Panc1 (cell line): ENCODE measurements around the gene TBC1D17.

Experiments
- CTCF ChIP-seq: fragments of 450-650 bp; IDR thresholded peaks from 2 replicates; pipeline ENCODE4 v1.5.1; 2017; ENCODE audit warnings: mild to moderate bottlenecking
- POLR2AphosphoS5 ChIP-seq: IDR thresholded peaks from 2 replicates; pipeline ENCODE4 v1.6.1; 2012; ENCODE audit warnings: mild to moderate bottlenecking, low read depth, low read length, moderate library complexity
- SIN3A ChIP-seq: IDR thresholded peaks from 2 replicates; pipeline ENCODE4 v1.6.1; 2012; ENCODE audit warnings: low read depth, mild to moderate bottlenecking, low read length, moderate library complexity, borderline replicate concordance; ENCODE audit not compliant: insufficient read depth
- TCF7L2 ChIP-seq: IDR thresholded peaks from 2 replicates; pipeline ENCODE4 v1.6.1; 2011; ENCODE audit warnings: mild to moderate bottlenecking, low read depth, low read length, inconsistent platforms
- TF ChIP-seq, protein P1 (sequence below), 2 experiments: IDR thresholded peaks; 2 replicates each; pipeline ENCODE4 v1.6.1; 2011 to 2012; ENCODE audit warnings: low read depth in 2 of 2, control low read depth in 1 of 2, low read length in 1 of 2, mild to moderate bottlenecking in 1 of 2, moderate library complexity in 1 of 2; ENCODE audit not compliant: insufficient read depth in 1 of 2

DNA sequence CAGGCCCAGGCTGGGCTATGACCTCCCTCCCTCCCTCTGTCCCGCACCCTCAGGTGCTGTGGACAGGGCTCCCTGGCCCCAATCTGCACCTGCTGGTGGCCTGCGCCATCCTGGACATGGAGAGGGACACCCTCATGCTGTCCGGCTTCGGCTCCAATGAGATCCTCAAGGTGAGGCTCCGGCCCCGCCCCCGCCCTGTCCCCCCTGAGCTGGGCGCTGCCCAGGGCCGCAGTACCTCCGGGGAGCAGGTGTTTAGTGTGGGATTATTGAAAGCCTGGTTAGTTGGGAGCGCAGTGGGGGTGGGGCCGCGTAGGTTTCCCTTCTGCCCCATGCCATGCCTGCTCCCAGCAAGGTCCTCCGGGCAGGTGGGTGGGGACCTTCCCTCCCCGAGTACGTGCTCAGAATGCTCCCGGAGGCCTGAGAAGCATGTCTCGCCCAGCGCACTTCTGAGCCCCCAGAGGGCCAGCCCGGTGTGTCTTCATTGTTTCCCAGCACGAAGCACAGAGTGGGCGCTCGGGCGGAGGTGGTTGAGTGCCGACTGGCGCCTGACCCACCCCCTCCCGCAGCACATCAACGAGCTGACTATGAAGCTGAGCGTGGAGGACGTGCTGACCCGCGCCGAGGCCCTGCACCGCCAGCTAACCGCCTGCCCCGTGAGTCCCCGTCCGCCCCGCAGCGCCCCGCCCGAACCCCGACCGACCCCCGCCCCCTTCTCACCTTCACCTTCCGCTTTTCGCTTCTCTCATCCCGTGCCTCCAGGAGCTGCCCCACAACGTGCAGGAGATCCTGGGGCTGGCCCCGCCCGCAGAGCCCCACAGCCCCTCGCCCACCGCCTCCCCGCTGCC, 10.4 kb downstream of the TBC1D17 start:
- no peak for TF ChIP-seq CTCF
- TF ChIP-seq, protein P1, sequence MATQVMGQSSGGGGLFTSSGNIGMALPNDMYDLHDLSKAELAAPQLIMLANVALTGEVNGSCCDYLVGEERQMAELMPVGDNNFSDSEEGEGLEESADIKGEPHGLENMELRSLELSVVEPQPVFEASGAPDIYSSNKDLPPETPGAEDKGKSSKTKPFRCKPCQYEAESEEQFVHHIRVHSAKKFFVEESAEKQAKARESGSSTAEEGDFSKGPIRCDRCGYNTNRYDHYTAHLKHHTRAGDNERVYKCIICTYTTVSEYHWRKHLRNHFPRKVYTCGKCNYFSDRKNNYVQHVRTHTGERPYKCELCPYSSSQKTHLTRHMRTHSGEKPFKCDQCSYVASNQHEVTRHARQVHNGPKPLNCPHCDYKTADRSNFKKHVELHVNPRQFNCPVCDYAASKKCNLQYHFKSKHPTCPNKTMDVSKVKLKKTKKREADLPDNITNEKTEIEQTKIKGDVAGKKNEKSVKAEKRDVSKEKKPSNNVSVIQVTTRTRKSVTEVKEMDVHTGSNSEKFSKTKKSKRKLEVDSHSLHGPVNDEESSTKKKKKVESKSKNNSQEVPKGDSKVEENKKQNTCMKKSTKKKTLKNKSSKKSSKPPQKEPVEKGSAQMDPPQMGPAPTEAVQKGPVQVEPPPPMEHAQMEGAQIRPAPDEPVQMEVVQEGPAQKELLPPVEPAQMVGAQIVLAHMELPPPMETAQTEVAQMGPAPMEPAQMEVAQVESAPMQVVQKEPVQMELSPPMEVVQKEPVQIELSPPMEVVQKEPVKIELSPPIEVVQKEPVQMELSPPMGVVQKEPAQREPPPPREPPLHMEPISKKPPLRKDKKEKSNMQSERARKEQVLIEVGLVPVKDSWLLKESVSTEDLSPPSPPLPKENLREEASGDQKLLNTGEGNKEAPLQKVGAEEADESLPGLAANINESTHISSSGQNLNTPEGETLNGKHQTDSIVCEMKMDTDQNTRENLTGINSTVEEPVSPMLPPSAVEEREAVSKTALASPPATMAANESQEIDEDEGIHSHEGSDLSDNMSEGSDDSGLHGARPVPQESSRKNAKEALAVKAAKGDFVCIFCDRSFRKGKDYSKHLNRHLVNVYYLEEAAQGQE (IDR thresholded peaks at IDR 0.05; ENCODE audit: insufficient read depth in 1 of 2, low read depth in 2 of 2, low read length in 1 of 2), result no peak
- no peak for TF ChIP-seq TCF7L2
- TF ChIP-seq POLR2AphosphoS5, result no peak
- TF ChIP-seq SIN3A, result no peak
